Mesenchymal stem cell (in vitro differentiated cells and primary cell): ENCODE data around the gene FOXC1.

Experiments used
- DNase-seq: peaks from one replicate; pipeline ENCODE4 v3.0.0-alpha.2; 2013
- H2AFZ ChIP-seq: one replicate; pipeline ENCODE4 v1.6.1; 2013; ENCODE audit warnings: low read depth, mild to moderate bottlenecking, control low read depth, inconsistent platforms, low read length, moderate library complexity
- H2AK5ac ChIP-seq: 2 replicates; pipeline ENCODE4 v1.6.1; 2013; ENCODE audit warnings: low read length, moderate library complexity, mild to moderate bottlenecking, inconsistent platforms; ENCODE audit not compliant: severe bottlenecking
- H2BK120ac ChIP-seq: one replicate; pipeline ENCODE4 v1.6.1; 2013; ENCODE audit warnings: low read depth, mild to moderate bottlenecking, inconsistent platforms, low read length, moderate library complexity
- H2BK12ac ChIP-seq, 2 experiments: one replicate each; pipeline ENCODE4 v1.6.1; 2013; ENCODE audit warnings: inconsistent platforms in 2 of 2, low read length in 2 of 2, mild to moderate bottlenecking in 2 of 2, moderate library complexity in 2 of 2, control low read depth in 1 of 2
- H2BK15ac ChIP-seq: one replicate; pipeline ENCODE4 v1.6.1; 2013; ENCODE audit warnings: mild to moderate bottlenecking, low read depth, inconsistent platforms; ENCODE audit not compliant: poor library complexity, severe bottlenecking
- H2BK5ac ChIP-seq: 2 replicates; pipeline ENCODE4 v1.6.1; 2013; ENCODE audit warnings: low read depth, mild to moderate bottlenecking, low read length, control low read depth, inconsistent platforms; ENCODE audit not compliant: poor library complexity, severe bottlenecking
- H3K14ac ChIP-seq, 2 experiments: one replicate each; pipeline ENCODE4 v1.6.1; 2013; ENCODE audit warnings: inconsistent platforms in 2 of 2, low read length in 2 of 2, control low read depth in 1 of 2, mild to moderate bottlenecking in 1 of 2, moderate library complexity in 1 of 2
- H3K18ac ChIP-seq, 2 experiments: one replicate each; pipeline ENCODE4 v1.6.1; 2013; ENCODE audit warnings: inconsistent platforms in 2 of 2, low read length in 2 of 2, control low read depth in 1 of 2, low read depth in 1 of 2, mild to moderate bottlenecking in 1 of 2
- H3K23ac ChIP-seq, 2 experiments: one replicate each; pipeline ENCODE4 v1.6.1; 2013; ENCODE audit warnings: inconsistent platforms in 2 of 2, low read length in 2 of 2, mild to moderate bottlenecking in 2 of 2, moderate library complexity in 2 of 2, control low read depth in 1 of 2
- H3K27ac ChIP-seq: 2 replicates; pipeline ENCODE4 v1.5.1; 2013; ENCODE audit warnings: mild to moderate bottlenecking, moderate library complexity, low read length, control low read depth, inconsistent platforms; ENCODE audit not compliant: poor library complexity, severe bottlenecking
- H3K27me3 ChIP-seq, 2 experiments: 2 replicates each; pipeline versions ENCODE4 v1.6.1 to v1.7.0; 2013; ENCODE audit warnings: low read length in 2 of 2, mild to moderate bottlenecking in 2 of 2, moderate library complexity in 2 of 2, control low read depth in 1 of 2, inconsistent platforms in 1 of 2; ENCODE audit not compliant: control insufficient read depth in 1 of 2, insufficient read depth in 1 of 2
- H3K36me3 ChIP-seq, 2 experiments: 2 replicates each; pipeline versions ENCODE4 v1.6.1 to v1.7.0; 2013; ENCODE audit warnings: low read length in 2 of 2, control low read depth in 1 of 2, inconsistent platforms in 1 of 2, low read depth in 1 of 2, mild to moderate bottlenecking in 1 of 2; ENCODE audit not compliant: insufficient read depth in 2 of 2, control insufficient read depth in 1 of 2
- H3K4ac ChIP-seq, 2 experiments: one replicate each; pipeline ENCODE4 v1.6.1; 2013; ENCODE audit warnings: inconsistent platforms in 2 of 2, low read length in 2 of 2, mild to moderate bottlenecking in 2 of 2, moderate library complexity in 2 of 2, control low read depth in 1 of 2, low read depth in 1 of 2
- H3K4me1 ChIP-seq: 2 replicates; pipeline ENCODE4 v1.6.1; 2013; ENCODE audit warnings: low read depth, low read length, control low read depth; ENCODE audit not compliant: control insufficient read depth, insufficient read depth
- H3K4me2 ChIP-seq: 2 replicates; pipeline ENCODE4 v1.6.1; 2013; ENCODE audit warnings: low read length, mild to moderate bottlenecking, inconsistent platforms; ENCODE audit not compliant: poor library complexity, severe bottlenecking
- H3K4me3 ChIP-seq, 2 experiments: 2 replicates each; pipeline versions ENCODE4 v1.5.1 to v1.7.0; 2013; ENCODE audit warnings: low read length in 2 of 2, mild to moderate bottlenecking in 2 of 2, control low read depth in 1 of 2, low read depth in 1 of 2; ENCODE audit not compliant: insufficient read depth in 1 of 2
- H3K79me1 ChIP-seq: replicated peaks from 2 replicates; pipeline ENCODE4 v1.6.1; 2013; ENCODE audit warnings: mild to moderate bottlenecking, control low read depth, low read length, inconsistent platforms; ENCODE audit not compliant: poor library complexity, severe bottlenecking
- H3K9ac ChIP-seq: 2 replicates; pipeline ENCODE4 v1.7.0; 2013; ENCODE audit warnings: mild to moderate bottlenecking, low read length, moderate library complexity
- H3K9me3 ChIP-seq: 2 replicates; pipeline ENCODE4 v1.7.0; 2013; ENCODE audit warnings: mild to moderate bottlenecking, low read length; ENCODE audit not compliant: control insufficient read depth
- H4K8ac ChIP-seq: one replicate; pipeline ENCODE4 v1.6.1; 2013; ENCODE audit warnings: inconsistent platforms, mild to moderate bottlenecking, low read length, moderate library complexity
- H4K91ac ChIP-seq: one replicate; pipeline ENCODE4 v1.6.1; 2013; ENCODE audit warnings: mild to moderate bottlenecking, low read length, inconsistent platforms
- WGBS: methylation state at CpG from one replicate; pipeline ENCODE4 v1.1.7; 2013; ENCODE audit warnings: mixed read lengths; 5-methylcytosine and 5-hydroxymethylcytosine counted together

Gene FOXC1

GRCh38 chr6:1624851-1625781 is 15.4 kb downstream of the FOXC1 start:
- H2BK15ac ChIP-seq: no peak overlapping the region
- WGBS: 3% methylated on average over 51 of the region's 53 CpGs
- H3K9me3 ChIP-seq: no peaks in the 10 kb centered on the region
- no peak overlapping the region for H3K18ac ChIP-seq
- H2BK12ac ChIP-seq: no peak overlapping the region
- H3K36me3 ChIP-seq: peaks cover 0 to 17% of the 10 kb centered on the region in 2 experiments
- H2AFZ ChIP-seq: no peak overlapping the region
- H2BK5ac ChIP-seq: no peak overlapping the region
- H2AK5ac ChIP-seq: no peak overlapping the region
- no peak for DNase-seq
- no peak overlapping the region for H3K14ac ChIP-seq
- no peak overlapping the region for H4K91ac ChIP-seq
- H3K79me1 ChIP-seq: no peaks in the 10 kb centered on the region
- peak overlapping the region; percentile 97 for H3K4me2 ChIP-seq
- H3K4ac ChIP-seq: no peak overlapping the region
- H3K4me1 ChIP-seq: peaks cover 22% of the 10 kb centered on the region
- no peak overlapping the region for H3K27ac ChIP-seq
- H2BK120ac ChIP-seq: no peak overlapping the region
- H4K8ac ChIP-seq: no peak overlapping the region
- peak overlapping the region; percentile 47 to 86 for H3K4me3 ChIP-seq
- no peak overlapping the region for H3K23ac ChIP-seq
- peak overlapping the region; percentile 80 for H3K9ac ChIP-seq
- peaks cover 50 to 60% of the 10 kb centered on the region in 2 experiments for H3K27me3 ChIP-seq

- H3K4me1 ChIP-seq: peaks cover 24% of the 10 kb centered on the region
- H3K18ac ChIP-seq: no peak overlapping the region
- no peak overlapping the region for H2BK120ac ChIP-seq
- H3K27me3 ChIP-seq: peaks cover 47 to 52% of the 10 kb centered on the region in 2 experiments
- no peak overlapping the region for H3K9ac ChIP-seq
- no peak overlapping the region for H4K91ac ChIP-seq
- H2AFZ ChIP-seq: no peak overlapping the region
- peaks cover 0 to 11% of the 10 kb centered on the region in 2 experiments for H3K36me3 ChIP-seq
- no peaks in the 10 kb centered on the region for H3K9me3 ChIP-seq
- H2BK15ac ChIP-seq: no peak overlapping the region
- H3K4me3 ChIP-seq: peak overlapping the region in 1 of 2 experiments; percentile 86
- 23% methylated on average over 14 of the region's 18 CpGs for WGBS
- no peak for DNase-seq
- no peaks in the 10 kb centered on the region for H3K79me1 ChIP-seq
- H3K4ac ChIP-seq: no peak overlapping the region
- H3K4me2 ChIP-seq: no peak overlapping the region
- H3K27ac ChIP-seq: no peak overlapping the region
- no peak overlapping the region for H3K14ac ChIP-seq
- no peak overlapping the region for H2BK12ac ChIP-seq
- H2AK5ac ChIP-seq: no peak overlapping the region
- peak overlapping the region in 1 of 2 experiments; percentile 70 for H3K23ac ChIP-seq
- no peak overlapping the region for H4K8ac ChIP-seq
- H2BK5ac ChIP-seq: no peak overlapping the region
These were observed 16.2 kb downstream of the FOXC1 start for GRCh38 chr6:1625794-1626435.

DNA sequence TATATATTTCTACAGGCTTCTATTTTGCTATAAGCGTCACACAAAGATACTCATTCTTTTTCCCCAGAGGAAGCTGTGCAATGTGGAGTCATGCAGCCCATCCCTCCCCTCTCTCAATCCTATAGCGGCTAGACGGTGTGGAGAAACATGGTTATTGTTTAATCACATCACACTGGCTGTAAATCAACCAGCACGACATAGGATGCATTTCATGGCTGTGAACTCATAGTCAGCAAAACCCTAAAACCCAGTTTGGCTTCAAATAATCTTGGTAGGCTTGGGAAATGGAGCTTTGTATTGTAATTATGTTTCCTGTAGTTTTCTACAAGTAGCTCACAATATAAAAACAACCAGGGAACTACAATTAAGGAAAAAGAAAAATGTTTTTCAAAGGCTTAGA is 16.8 kb downstream of the FOXC1 start:
- Histone ChIP-seq H3K79me1 (no peaks in the 10 kb centered on the region), H2BK12ac (no peak overlapping the region), H3K36me3 (peaks cover 0 to 7% of the 10 kb centered on the region in 2 experiments), H2BK15ac (no peak overlapping the region), H3K27ac (no peak overlapping the region), H2BK120ac (no peak overlapping the region), H3K18ac (no peak overlapping the region), H3K4me1 (peaks cover 24% of the 10 kb centered on the region), H3K4me2 (no peak overlapping the region), H3K14ac (no peak overlapping the region), H2BK5ac (no peak overlapping the region), H3K4ac (no peak overlapping the region), H3K23ac (no peak overlapping the region), H4K8ac (no peak overlapping the region), H4K91ac (no peak overlapping the region), H2AK5ac (no peak overlapping the region), H3K9ac (no peak overlapping the region), H3K27me3 (peaks cover 46% of the 10 kb centered on the region in 2 experiments), H2AFZ (no peak overlapping the region), H3K9me3 (no peaks in the 10 kb centered on the region), H3K4me3 (no peak overlapping the region)
- 19% methylated on average over 4 of the region's 4 CpGs for WGBS
- DNase-seq: no peak
